HepG2 (cell line): ENCODE measurements around the gene RGS13. TPM values are rescaled to one million over a fixed set of nuclear protein-coding genes. Genes with fewer than 3 reads are reported as not detected.

Experiments
- ATAC-seq: fragments of 200-7000 bp; cut with Tn5 transposase; 3 replicates; pipeline ENCODE4 v1.9.1; 2020; ENCODE audit warnings: mild to moderate bottlenecking, moderate library complexity
- BruUV-seq: library from RNA; stranded (reverse); fragments of 400-500 nt; replicated peaks from 2 replicates; lab custom pipeline; 2021; lab: Mats Ljungman, UMichigan
- CTCF ChIA-PET: fragments of 300-600 bp; formaldehyde crosslinking; extraction: SDS; loops from one replicate; lab custom pipeline; 2021; ENCODE audit warnings: low total read pairs, inconsistent platforms, low intra/inter-chr PET ratio; lab: Yijun Ruan, JAX
- POLR2A ChIA-PET: fragments of 350-600 bp; sonication (Branson Sonifier 250); formaldehyde crosslinking; loops from one replicate; lab custom pipeline; 2020; ENCODE audit warnings: antibody characterized with exemption, inconsistent platforms; lab: Yijun Ruan, JAX
- DNase-seq: peaks from one replicate; pipeline ENCODE4 v3.0.0-alpha.2; 2015; ENCODE audit warnings: low spot score
- FAIRE-seq: peaks from 3 replicates; lab custom pipeline; 2011; peaks lifted over from hg19 to GRCh38; lab: Jason Lieb, UNC
- H2AFZ ChIP-seq: one replicate; pipeline ENCODE4 v1.6.1; 2011; ENCODE audit warnings: low read length, inconsistent platforms
- H3K27ac ChIP-seq: fragments of 300-600 bp; 3 replicates; pipeline ENCODE4 v1.8.0; 2011; ENCODE audit warnings: mixed run types, mild to moderate bottlenecking, mixed read lengths, low read length, inconsistent platforms; ENCODE audit not compliant: insufficient read depth; ENCODE audit errors: extremely low read length
- H3K27me3 ChIP-seq, 2 experiments: fragments of 200-600 bp in 1 of 2; 2 replicates in 1 of 2; 3 replicates in 1 of 2; pipeline versions ENCODE4 v1.6.0 to v1.8.0; 2011; ENCODE audit warnings: low read length in 2 of 2, mild to moderate bottlenecking in 2 of 2, moderate library complexity in 2 of 2, inconsistent platforms in 1 of 2; ENCODE audit not compliant: insufficient read depth in 2 of 2, control insufficient read depth in 1 of 2
- H3K36me3 ChIP-seq, 2 experiments: fragments of 200-600 bp in 1 of 2; replicated peaks in 1 of 2; 2 replicates in 1 of 2; 3 replicates in 1 of 2; pipeline versions ENCODE4 v1.5.1 to v1.8.0; 2011; ENCODE audit warnings: low read length in 2 of 2, inconsistent platforms in 1 of 2; ENCODE audit not compliant: insufficient read depth in 2 of 2, control insufficient read depth in 1 of 2
- H3K4me1 ChIP-seq: 2 replicates; pipeline ENCODE4 v1.5.1; 2012; ENCODE audit warnings: low read length, inconsistent platforms; ENCODE audit not compliant: insufficient read depth
- H3K4me2 ChIP-seq: 2 replicates; pipeline ENCODE4 v1.6.0; 2011; ENCODE audit warnings: low read depth, low read length, inconsistent platforms
- H3K4me3 ChIP-seq, 3 experiments: fragments of 200-600 bp in 1 of 3; sonication (generic), shearing (Covaris generic) in 1 of 3; replicated peaks in 1 of 3; 2 replicates each; pipeline ENCODE4 v1.5.1; 2011 to 2016; ENCODE audit warnings: low read length in 3 of 3, inconsistent platforms in 2 of 3, low read depth in 2 of 3, mild to moderate bottlenecking in 2 of 3, control low read depth in 1 of 3, mixed read lengths in 1 of 3; ENCODE audit not compliant: insufficient read depth in 1 of 3
- H3K79me2 ChIP-seq: one replicate; pipeline ENCODE4 v1.6.1; 2011; ENCODE audit warnings: low read length, inconsistent platforms; ENCODE audit not compliant: insufficient read depth
- H3K9ac ChIP-seq: 2 replicates; pipeline ENCODE4 v1.6.0; 2011; ENCODE audit warnings: mild to moderate bottlenecking, low read depth, low read length, inconsistent platforms; ENCODE audit not compliant: insufficient read depth
- H3K9me3 ChIP-seq: 2 replicates; pipeline ENCODE4 v1.5.1; 2012; ENCODE audit warnings: mild to moderate bottlenecking, low read length
- H4K20me1 ChIP-seq: 2 replicates; pipeline ENCODE4 v1.6.0; 2011; ENCODE audit warnings: inconsistent platforms, mild to moderate bottlenecking, low read length, moderate library complexity; ENCODE audit not compliant: insufficient read depth
- AKAP8 ChIP-seq: sonication (generic); formaldehyde crosslinking; IDR thresholded peaks from 2 replicates; pipeline ENCODE4 v1.5.1; 2020; ENCODE audit warnings: mild to moderate bottlenecking, missing genetic modification reagents
- DMAP1 ChIP-seq: IDR thresholded peaks from 2 replicates; pipeline ENCODE4 v1.6.1; 2016
- FOXA1 ChIP-seq, 2 experiments: fragments of 450-650 bp in 1 of 2; sonication (generic) in 1 of 2; formaldehyde crosslinking in 1 of 2; IDR thresholded peaks; 2 replicates each; pipeline versions ENCODE4 v1.4.0 to v1.6.1; 2016 to 2020; ENCODE audit warnings: missing genetic modification reagents in 1 of 2
- HDAC1 ChIP-seq: sonication (generic); formaldehyde crosslinking; IDR thresholded peaks from 2 replicates; pipeline ENCODE4 v1.5.1; 2020; ENCODE audit warnings: mild to moderate bottlenecking, missing genetic modification reagents
- IRX3 ChIP-seq: sonication (generic); formaldehyde crosslinking; IDR thresholded peaks from 2 replicates; pipeline ENCODE4 v1.8.1; 2023; ENCODE audit warnings: mild to moderate bottlenecking, low read depth, missing genetic modification reagents, borderline replicate concordance
- MTF1 ChIP-seq: sonication (generic); formaldehyde crosslinking; IDR thresholded peaks from 2 replicates; pipeline ENCODE4 v1.5.0; 2020; ENCODE audit warnings: missing genetic modification reagents
- NFKB2 ChIP-seq: sonication (generic); formaldehyde crosslinking; IDR thresholded peaks from 2 replicates; pipeline ENCODE4 v1.4.0; 2020; ENCODE audit warnings: missing genetic modification reagents, borderline replicate concordance
- NR2F6 ChIP-seq, 2 experiments: IDR thresholded peaks; 2 replicates each; pipeline ENCODE4 v1.6.1; 2016; ENCODE audit warnings: antibody characterized with exemption in 1 of 2, mild to moderate bottlenecking in 1 of 2
- PHF5A ChIP-seq: IDR thresholded peaks from one replicate; pipeline ENCODE4 v1.6.1; 2018; ENCODE audit warnings: low read depth, missing genetic modification reagents; ENCODE audit not compliant: unreplicated experiment
- RFXAP ChIP-seq: sonication (generic); formaldehyde crosslinking; IDR thresholded peaks from 2 replicates; pipeline ENCODE4 v1.4.0; 2020; ENCODE audit warnings: missing genetic modification reagents, borderline replicate concordance
- SP1 ChIP-seq, 2 experiments: fragments of 450-650 bp in 1 of 2; sonication (generic) in 1 of 2; formaldehyde crosslinking in 1 of 2; IDR thresholded peaks; 2 replicates each; pipeline versions ENCODE4 v1.4.0 to v1.6.1; 2016 to 2020; ENCODE audit warnings: missing genetic modification reagents in 1 of 2
- ZBTB38 ChIP-seq: sonication (generic); formaldehyde crosslinking; IDR thresholded peaks from 2 replicates; pipeline ENCODE4 v1.5.1; 2020; ENCODE audit warnings: mild to moderate bottlenecking, missing genetic modification reagents
- ZNF205 ChIP-seq: IDR thresholded peaks from 2 replicates; pipeline ENCODE4 v1.6.1; 2018; ENCODE audit warnings: missing biosample characterization, missing genetic modification reagents
- ZNF644 ChIP-seq: IDR thresholded peaks from 2 replicates; pipeline ENCODE4 v1.6.1; 2016; ENCODE audit warnings: low read depth
- ZNF891 ChIP-seq: sonication (generic); formaldehyde crosslinking; IDR thresholded peaks from 2 replicates; pipeline ENCODE4 v1.5.0; 2020; ENCODE audit warnings: mild to moderate bottlenecking, missing genetic modification reagents
- WGBS: methylation state at CpG from one replicate; pipeline ENCODE4 v1.1.6; 2017; ENCODE audit warnings: low lambda C conversion rate; 5-methylcytosine and 5-hydroxymethylcytosine counted together
- in situ Hi-C: cut with HindIII; loops from 2 replicates; pipeline ENCODE4 v1.10.0; 2017; ENCODE audit warnings: low pct_unique_long_range_greater_than_20kb; ENCODE audit not compliant: extremely low pct_ligation_motif_present
- intact Hi-C: fragments of 100-400 bp; cut with micrococcal nuclease; formaldehyde crosslinking; loops from one replicate; pipeline ENCODE4 v1.10.0; 2022; ENCODE audit not compliant: unreplicated experiment
- polyA plus RNA-seq, 8 experiments: library from polyadenylated mRNA; depleted of rRNA in 3 of 8; stranded (reverse) in 7 of 8; unstranded in 1 of 8; fragments of >200 nt; fragmentation: Illumina TruSeq in 4 of 8; extraction: Trizol in 4 of 8; gene quantifications; 2 replicates each; pipeline versions ENCODE4 v1.2.1 to v1.2.3, GENCODE V29; 2011 to 2016; ENCODE audit warnings: low read depth in 4 of 8, missing spikeins in 1 of 8, mixed read lengths in 1 of 8; ENCODE audit not compliant: insufficient read depth in 1 of 8
- total RNA-seq, 5 experiments: library from RNA; depleted of rRNA; stranded (reverse); fragments of >200 nt; fragmentation: Illumina TruSeq; extraction: Trizol; gene quantifications; 2 replicates each; pipeline ENCODE4 v1.2.3, GENCODE V29; 2016; ENCODE audit warnings: low read depth in 1 of 5
- TF ChIP-seq, protein P1 (sequence below): sonication (generic); formaldehyde crosslinking; IDR thresholded peaks from 2 replicates; pipeline ENCODE4 v1.4.0; 2020; ENCODE audit warnings: mild to moderate bottlenecking, missing genetic modification reagents
- TF ChIP-seq, protein P2 (sequence below): sonication (generic); formaldehyde crosslinking; IDR thresholded peaks from 2 replicates; pipeline ENCODE4 v1.8.0; 2022; ENCODE audit warnings: missing genetic modification reagents, mild to moderate bottlenecking, moderate library complexity, borderline replicate concordance
- TF ChIP-seq, protein P3 (sequence below): sonication (generic); formaldehyde crosslinking; IDR thresholded peaks from 2 replicates; pipeline ENCODE4 v1.4.0; 2020; ENCODE audit warnings: missing genetic modification reagents

RGS13 gene
- total and polyA plus RNA-seq, 2 of the 13 experiments (the other 11 are each of a cell fraction or from before 2014, with no cell fraction given): not detected

DNA sequence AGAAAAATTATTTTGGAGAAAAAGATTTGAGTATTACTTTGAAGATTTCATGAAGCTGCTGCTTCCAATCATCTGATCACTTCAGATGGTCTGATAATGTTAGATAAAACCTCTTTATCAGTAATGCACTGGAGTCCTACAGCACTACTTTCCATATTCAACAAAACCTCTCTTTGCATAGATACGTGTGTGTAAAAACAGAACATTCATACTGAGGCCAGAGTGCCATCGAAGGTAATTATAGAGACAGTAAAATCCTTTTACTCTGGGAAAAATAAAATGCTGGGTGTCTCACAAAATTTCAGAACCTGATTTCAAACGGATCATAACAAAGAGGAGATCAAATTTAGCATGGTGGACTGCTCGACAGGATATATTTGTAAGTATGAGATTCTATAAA is at the start of gene RGS13 (continued):
- TF ChIP-seq FOXA1 (IDR thresholded peaks at IDR 0.05) (no peak), FOXA1 (CRISPR knock-in tag; IDR thresholded peaks at IDR 0.05) (no peak), ZBTB38 (CRISPR knock-in tag) (no peak)

DNA sequence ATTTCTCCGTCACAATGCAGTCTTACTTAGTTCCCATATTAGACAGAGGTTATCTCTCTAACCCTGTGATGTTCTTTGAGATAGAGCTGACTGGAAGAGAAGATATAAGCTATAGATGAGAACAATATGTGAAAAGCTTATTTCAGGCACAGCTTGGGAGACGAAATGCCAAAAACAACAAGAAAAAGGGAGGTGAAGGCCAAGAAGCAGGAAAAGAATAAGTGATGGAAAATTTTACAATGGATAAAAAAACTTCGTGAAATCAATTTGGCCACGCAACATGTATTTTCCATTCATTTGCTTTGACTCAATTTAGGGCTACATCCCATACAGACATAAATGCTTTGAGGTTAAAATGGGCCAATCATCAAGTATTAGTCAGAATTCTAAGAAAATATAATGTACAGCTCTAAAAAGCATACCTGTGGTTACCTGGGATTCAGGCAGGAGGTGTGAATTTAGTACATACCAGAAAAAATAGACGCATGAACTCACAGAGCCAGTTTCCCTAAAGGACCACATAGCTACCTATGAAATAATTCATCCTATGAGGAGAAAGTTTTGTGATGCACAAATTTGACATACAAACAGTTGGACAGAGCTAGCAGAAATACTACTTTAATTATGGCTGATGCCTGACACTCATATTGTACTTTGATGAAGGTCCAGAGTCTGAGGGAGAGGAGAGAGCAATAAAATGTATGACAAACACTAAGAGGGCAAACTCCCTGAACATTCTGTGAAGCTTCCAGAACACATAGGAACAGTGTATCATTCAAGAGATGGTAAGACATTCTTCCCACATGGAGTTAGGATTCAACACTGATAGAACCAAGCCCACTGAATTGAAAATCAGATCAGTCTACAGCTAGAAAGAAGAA is 48.3 kb upstream of the RGS13 start:
- no peak for TF ChIP-seq IRX3 (CRISPR knock-in tag)
- TF ChIP-seq, protein P1, sequence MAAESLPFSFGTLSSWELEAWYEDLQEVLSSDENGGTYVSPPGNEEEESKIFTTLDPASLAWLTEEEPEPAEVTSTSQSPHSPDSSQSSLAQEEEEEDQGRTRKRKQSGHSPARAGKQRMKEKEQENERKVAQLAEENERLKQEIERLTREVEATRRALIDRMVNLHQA: no peak
- TF ChIP-seq ZNF644: no peak
- TF ChIP-seq RFXAP (CRISPR knock-in tag): no peak
- no peak for TF ChIP-seq NR2F6 (IDR thresholded peaks at IDR 0.05)
- TF ChIP-seq NR2F6 (CRISPR knock-in tag; IDR thresholded peaks at IDR 0.05): no peak
- no peak for TF ChIP-seq SP1 (IDR thresholded peaks at IDR 0.05)
- TF ChIP-seq SP1 (CRISPR knock-in tag; IDR thresholded peaks at IDR 0.05): no peak
- no peak for TF ChIP-seq PHF5A (CRISPR knock-in tag)
- no peak for TF ChIP-seq HDAC1 (CRISPR knock-in tag)
- TF ChIP-seq DMAP1 (CRISPR knock-in tag): no peak
- TF ChIP-seq ZBTB38 (CRISPR knock-in tag): no peak
- TF ChIP-seq, protein P2, sequence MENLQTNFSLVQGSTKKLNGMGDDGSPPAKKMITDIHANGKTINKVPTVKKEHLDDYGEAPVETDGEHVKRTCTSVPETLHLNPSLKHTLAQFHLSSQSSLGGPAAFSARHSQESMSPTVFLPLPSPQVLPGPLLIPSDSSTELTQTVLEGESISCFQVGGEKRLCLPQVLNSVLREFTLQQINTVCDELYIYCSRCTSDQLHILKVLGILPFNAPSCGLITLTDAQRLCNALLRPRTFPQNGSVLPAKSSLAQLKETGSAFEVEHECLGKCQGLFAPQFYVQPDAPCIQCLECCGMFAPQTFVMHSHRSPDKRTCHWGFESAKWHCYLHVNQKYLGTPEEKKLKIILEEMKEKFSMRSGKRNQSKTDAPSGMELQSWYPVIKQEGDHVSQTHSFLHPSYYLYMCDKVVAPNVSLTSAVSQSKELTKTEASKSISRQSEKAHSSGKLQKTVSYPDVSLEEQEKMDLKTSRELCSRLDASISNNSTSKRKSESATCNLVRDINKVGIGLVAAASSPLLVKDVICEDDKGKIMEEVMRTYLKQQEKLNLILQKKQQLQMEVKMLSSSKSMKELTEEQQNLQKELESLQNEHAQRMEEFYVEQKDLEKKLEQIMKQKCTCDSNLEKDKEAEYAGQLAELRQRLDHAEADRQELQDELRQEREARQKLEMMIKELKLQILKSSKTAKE (CRISPR knock-in tag): no peak
- TF ChIP-seq MTF1 (CRISPR knock-in tag): no peak
- no peak for TF ChIP-seq ZNF205
- TF ChIP-seq NFKB2 (CRISPR knock-in tag): no peak
- no peak for TF ChIP-seq AKAP8 (CRISPR knock-in tag)
- TF ChIP-seq, protein P3, sequence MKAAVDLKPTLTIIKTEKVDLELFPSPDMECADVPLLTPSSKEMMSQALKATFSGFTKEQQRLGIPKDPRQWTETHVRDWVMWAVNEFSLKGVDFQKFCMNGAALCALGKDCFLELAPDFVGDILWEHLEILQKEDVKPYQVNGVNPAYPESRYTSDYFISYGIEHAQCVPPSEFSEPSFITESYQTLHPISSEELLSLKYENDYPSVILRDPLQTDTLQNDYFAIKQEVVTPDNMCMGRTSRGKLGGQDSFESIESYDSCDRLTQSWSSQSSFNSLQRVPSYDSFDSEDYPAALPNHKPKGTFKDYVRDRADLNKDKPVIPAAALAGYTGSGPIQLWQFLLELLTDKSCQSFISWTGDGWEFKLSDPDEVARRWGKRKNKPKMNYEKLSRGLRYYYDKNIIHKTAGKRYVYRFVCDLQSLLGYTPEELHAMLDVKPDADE (CRISPR knock-in tag): no peak
- no peak for TF ChIP-seq ZNF891 (CRISPR knock-in tag)
- no TSS peak for BruUV-seq
- Histone ChIP-seq H3K27ac (no peak overlapping the region), H3K4me3 (no peak overlapping the region), H3K27me3 (no peaks in the 10 kb centered on the region), H3K36me3 (no peaks in the 10 kb centered on the region), H2AFZ (no peak overlapping the region), H3K9ac (no peak overlapping the region), H3K79me2 (no peaks in the 10 kb centered on the region), H3K4me1 (no peaks in the 10 kb centered on the region), H3K4me2 (no peak overlapping the region), H3K9me3 (no peaks in the 10 kb centered on the region), H4K20me1 (no peaks in the 10 kb centered on the region)
- intact Hi-C loops (no loop called here), in situ Hi-C loops (no loop called here)
- CTCF ChIA-PET: no interaction called here
- 56% methylated on average over 5 of the region's 5 CpGs for WGBS
- no peak for ATAC-seq
- no peak for DNase-seq
- FAIRE-seq: no peak
- POLR2A ChIA-PET: no interaction called here
